AG04450 (cell line): ENCODE data around the gene REV1. TPM values are rescaled to one million over a fixed set of nuclear protein-coding genes. Genes with fewer than 3 reads are reported as not detected.

ENCODE experiments used
- CTCF ChIA-PET: fragments of 300-600, 350-600 bp; formaldehyde crosslinking; extraction: SDS; loops from one replicate; lab custom pipeline; 2022; ENCODE audit warnings: antibody characterized with exemption, inconsistent platforms; lab: Charles Lee
- POLR2A ChIA-PET: fragments of 350-600 bp; formaldehyde crosslinking; extraction: SDS; loops from one replicate; lab custom pipeline; 2021; ENCODE audit warnings: antibody characterized with exemption, inconsistent platforms; lab: Yijun Ruan, JAX
- DNase-seq: peaks from one replicate; pipeline ENCODE4 v3.0.0-alpha.2; 2011; ENCODE audit warnings: low read depth, low spot score
- H3K27ac ChIP-seq: one replicate; pipeline ENCODE4 v1.5.1; 2012; ENCODE audit warnings: low read depth, low read length, control low read depth
- H3K27me3 ChIP-seq: one replicate; pipeline ENCODE4 v1.6.0; 2012; ENCODE audit warnings: low read length; ENCODE audit not compliant: control insufficient read depth, insufficient read depth
- H3K4me3 ChIP-seq: 2 replicates; pipeline ENCODE4 v1.5.1; 2011; ENCODE audit warnings: mild to moderate bottlenecking, low read depth, low read length, control low read depth
- H3K9me3 ChIP-seq: 2 replicates; pipeline ENCODE4 v1.5.1; 2012; ENCODE audit warnings: low read length; ENCODE audit not compliant: control insufficient read depth, insufficient read depth
- CTCF ChIP-seq: IDR thresholded peaks from 2 replicates; pipeline ENCODE4 v1.5.1; 2011; ENCODE audit warnings: low read depth, low read length, control low read depth, inconsistent platforms
- polyA minus RNA-seq: library from RNA; depleted of rRNA, polyadenylated mRNA; stranded (reverse); fragments of >200 nt; gene quantifications from 2 replicates; pipeline ENCODE4 v1.2.3, GENCODE V29; 2011; rRNA and poly(A)+ RNA removed
- polyA plus RNA-seq: library from polyadenylated mRNA; depleted of rRNA; stranded (reverse); fragments of >200 nt; gene quantifications from 2 replicates; pipeline ENCODE4 v1.2.3, GENCODE V29; 2011; rRNA removed

The REV1 gene
- polyA plus RNA-seq (24.2 and 26.4 TPM in 2 replicates), polyA minus RNA-seq (26.2 and 37.4 TPM in 2 replicates)

- peak; percentile 59 for TF ChIP-seq CTCF
- Histone ChIP-seq H3K27me3 (peaks cover 10% of the 10 kb centered on the region), H3K9me3 (no peaks in the 10 kb centered on the region; the same call in 1 of the 2 replicates), H3K4me3 (peak within 1 kb of the TSS; percentile 79), H3K27ac (peak within 1 kb of the TSS; percentile 65)
- DNase-seq = peak; percentile 89
- CTCF ChIA-PET = interaction anchor here (0.6 to 1.8 kb wide), 9 partner anchors 8 to 341 kb away, joined by 3 to 18 read pairs (median 3); partner anchors contain the start of gene EIF5B
- POLR2A ChIA-PET = interaction anchor here (0.6 to 0.7 kb wide), 2 partner anchors 59 to 69 kb away, joined by 3 read pairs; no protein-coding TSS in a partner anchor
Measured at GRCh38 chr2:99489761-99490622, at the start of gene REV1. Gene REV1 (minus strand): TSS chr2:99490017. CDS start chr2:99464975, 25,042 bp downstream.

DNA sequence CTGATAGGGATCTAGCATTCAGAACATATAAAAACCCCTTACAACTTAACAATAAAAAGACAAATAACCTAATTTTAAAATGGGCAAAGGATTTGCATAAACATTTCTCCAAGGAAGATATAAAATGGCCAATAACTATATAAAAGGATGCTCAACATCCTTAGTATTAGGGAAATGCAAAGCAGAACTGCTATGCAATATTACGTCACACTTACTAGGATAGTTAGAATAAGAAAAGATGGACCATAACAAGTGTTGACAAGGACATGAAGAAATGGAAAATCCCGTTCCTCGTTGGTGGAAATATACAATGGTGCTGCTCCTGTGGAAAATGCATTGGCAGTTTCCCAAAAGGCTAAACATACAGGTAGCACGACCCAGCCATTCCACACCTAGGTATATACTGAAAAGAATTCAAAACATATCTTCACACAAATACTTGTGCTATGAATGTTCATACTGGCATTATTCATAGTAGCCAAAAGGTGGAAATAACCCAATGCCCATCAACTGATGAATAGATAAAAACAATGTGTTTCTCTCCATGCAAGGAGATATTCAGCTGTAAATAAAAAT is 48.2 kb upstream of the REV1 start:
- H3K27me3 ChIP-seq = no peaks in the 10 kb centered on the region
- DNase-seq = no peak
- H3K27ac ChIP-seq = no peak overlapping the region
- POLR2A ChIA-PET = no interaction called here
- no peak for TF ChIP-seq CTCF
- CTCF ChIA-PET = no interaction called here
- no peaks in the 10 kb centered on the region for H3K9me3 ChIP-seq
- no peak overlapping the region for H3K4me3 ChIP-seq

DNA sequence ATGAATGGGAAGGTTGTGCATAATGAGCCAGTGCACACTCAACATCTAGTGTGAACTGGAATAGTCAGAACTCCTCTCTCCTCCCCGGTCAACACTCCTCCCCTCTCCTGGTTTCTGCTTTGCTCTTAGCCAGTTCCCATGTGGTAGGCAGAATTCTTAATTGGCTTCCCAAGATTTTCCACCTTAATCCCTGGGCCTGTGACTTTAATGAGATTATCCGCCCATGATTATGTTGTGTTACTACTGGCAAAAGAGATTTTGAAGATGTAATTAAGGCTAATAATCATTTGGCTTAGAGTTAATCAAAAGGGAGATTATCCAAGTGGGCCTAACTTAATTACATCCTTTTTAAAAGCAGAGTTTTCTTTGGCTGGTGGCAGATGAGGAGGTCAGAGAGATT is 34.2 kb upstream of the REV1 start:
- H3K9me3 ChIP-seq = no peaks in the 10 kb centered on the region
- no peak overlapping the region for H3K27ac ChIP-seq
- CTCF ChIA-PET = no interaction called here
- no peak overlapping the region for H3K4me3 ChIP-seq
- H3K27me3 ChIP-seq = peaks cover 13% of the 10 kb centered on the region
- TF ChIP-seq CTCF = no peak
- POLR2A ChIA-PET = no interaction called here
- DNase-seq = no peak

DNA sequence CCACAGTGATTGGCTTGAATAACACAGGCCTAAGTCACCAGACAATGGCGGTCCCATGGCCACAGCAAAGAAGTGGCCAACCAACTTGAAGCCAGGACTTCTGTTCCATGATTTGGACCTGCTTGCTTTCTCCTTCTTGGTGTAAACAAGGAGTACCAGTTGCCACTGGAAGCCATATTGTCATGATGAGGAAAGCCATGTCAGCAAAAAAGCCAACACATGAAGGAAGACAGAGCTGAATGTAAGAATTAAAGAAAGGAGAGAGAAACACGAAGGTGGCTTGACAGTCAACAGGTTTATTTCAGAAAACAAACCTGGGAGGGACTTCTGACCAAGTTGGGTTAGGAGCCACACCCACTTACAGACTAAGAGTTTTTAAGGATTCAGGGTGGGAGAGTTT is 32.3 kb upstream of the REV1 start:
- H3K9me3 ChIP-seq = no peaks in the 10 kb centered on the region
- ChIA-PET CTCF (no interaction called here), POLR2A (no interaction called here)
- H3K27ac ChIP-seq = no peak overlapping the region
- H3K27me3 ChIP-seq = peaks cover 11% of the 10 kb centered on the region
- H3K4me3 ChIP-seq = no peak overlapping the region
- DNase-seq = no peak
- TF ChIP-seq CTCF = no peak

DNA sequence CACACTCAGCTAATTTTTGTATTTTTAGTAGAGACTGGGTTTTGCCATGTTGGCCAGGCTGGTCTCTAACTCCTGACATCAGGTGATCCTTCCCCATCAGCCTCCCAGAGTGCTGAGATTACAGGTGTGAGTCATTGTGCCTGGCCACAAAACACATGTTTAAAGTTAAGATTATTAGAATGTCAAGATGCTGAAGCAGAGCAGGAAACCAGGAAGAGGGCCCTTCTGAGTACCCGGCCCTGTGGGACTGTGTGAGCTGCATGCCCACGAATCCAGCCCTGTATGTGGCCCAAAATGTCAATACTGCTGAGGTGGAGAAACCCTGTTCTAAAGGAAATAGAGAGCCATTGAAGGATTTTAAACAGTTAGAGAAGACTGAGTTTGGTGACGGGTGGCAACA is 31.0 kb upstream of the REV1 start:
- no peak for TF ChIP-seq CTCF
- Histone ChIP-seq H3K9me3 (no peaks in the 10 kb centered on the region), H3K27ac (no peak overlapping the region), H3K4me3 (no peak overlapping the region), H3K27me3 (peaks cover 9% of the 10 kb centered on the region)
- DNase-seq = no peak
- ChIA-PET CTCF (no interaction called here), POLR2A (no interaction called here)
